Aorta (tissue), 5 donors: ENCODE data around the gene HTR3A. TPM values are rescaled to one million over a fixed set of nuclear protein-coding genes. Genes with fewer than 3 reads are reported as not detected.

ENCODE experiments used
- ATAC-seq: fragments of 200-7000 bp; cut with Tn5 transposase; one replicate; pipeline ENCODE4 v1.9.1; 2022; ENCODE audit warnings: moderate library complexity; ENCODE audit not compliant: low FRiP score
- DNase-seq, 2 donors: peaks; one replicate each; pipeline ENCODE4 v3.0.0-alpha.2; 2020
- H3K27ac ChIP-seq, 2 donors: one replicate each; pipeline ENCODE4 v1.5.1; 2013; ENCODE audit warnings: low read length in 2 of 2, mild to moderate bottlenecking in 2 of 2, moderate library complexity in 2 of 2, control low read depth in 1 of 2, inconsistent platforms in 1 of 2, low read depth in 1 of 2
- H3K27me3 ChIP-seq, 2 donors: one replicate each; pipeline ENCODE4 v1.6.1; 2013; ENCODE audit warnings: control low read depth in 1 of 2, low read length in 1 of 2, mild to moderate bottlenecking in 1 of 2, moderate library complexity in 1 of 2; ENCODE audit not compliant: insufficient read depth in 2 of 2, control insufficient read depth in 1 of 2
- H3K36me3 ChIP-seq, 2 donors: one replicate each; pipeline ENCODE4 v1.6.1; 2013; ENCODE audit warnings: control low read depth in 1 of 2, low read length in 1 of 2, mild to moderate bottlenecking in 1 of 2; ENCODE audit not compliant: insufficient read depth in 2 of 2, control insufficient read depth in 1 of 2
- H3K4me1 ChIP-seq, 2 donors: one replicate each; pipeline ENCODE4 v1.6.1; 2013; ENCODE audit warnings: low read length in 2 of 2, control low read depth in 1 of 2, mild to moderate bottlenecking in 1 of 2, moderate library complexity in 1 of 2; ENCODE audit not compliant: insufficient read depth in 2 of 2, control insufficient read depth in 1 of 2
- H3K4me3 ChIP-seq, 2 donors: one replicate each; pipeline ENCODE4 v1.5.1; 2013; ENCODE audit warnings: low read length in 2 of 2, control low read depth in 1 of 2, mild to moderate bottlenecking in 1 of 2
- H3K9me3 ChIP-seq: one replicate; pipeline ENCODE4 v1.6.1; 2013; ENCODE audit warnings: mild to moderate bottlenecking, low read length; ENCODE audit not compliant: control insufficient read depth
- WGBS, 2 donors: extraction: QIAGEN DNeasy Blood & Tissue Kit; methylation state at CpG; one replicate each; pipeline ENCODE4 v1.1.7; 2013; 5-methylcytosine and 5-hydroxymethylcytosine counted together
- intact Hi-C, 2 donors: fragments of 100-400 bp; cut with DNase I; formaldehyde crosslinking; loops; one replicate each; pipeline versions ENCODE4 v1.14.2 to v1.15.0; 2022
- polyA plus RNA-seq, 2 donors: library from polyadenylated mRNA; stranded (reverse); fragments of 200-250 nt; gene quantifications; one replicate each; pipeline ENCODE4 v1.2.3, GENCODE V29; 2013
- total RNA-seq, 2 donors: library from RNA; stranded (reverse); fragmentation: NEBNext Ultra II Directional; extraction: Animal tissue kit (Norgen Biotek cat#: 25700); gene quantifications; one replicate each; pipeline ENCODE4 v1.2.1, GENCODE V29; 2021
- donor health status: healthy with polysubstance abuse.
- donor health status: Bipolar disorder and iron deficiency.
- donor health status: DM: no; HTN: no; CAD: no.
- donor health status: DM: no; HTN: no; CAD: no.
- donor health status: DM: yes; HTN: yes; CAD: no.

Gene HTR3A
- total and polyA plus RNA-seq, 4 donors: 0.20 TPM; not detected in 3

DNA sequence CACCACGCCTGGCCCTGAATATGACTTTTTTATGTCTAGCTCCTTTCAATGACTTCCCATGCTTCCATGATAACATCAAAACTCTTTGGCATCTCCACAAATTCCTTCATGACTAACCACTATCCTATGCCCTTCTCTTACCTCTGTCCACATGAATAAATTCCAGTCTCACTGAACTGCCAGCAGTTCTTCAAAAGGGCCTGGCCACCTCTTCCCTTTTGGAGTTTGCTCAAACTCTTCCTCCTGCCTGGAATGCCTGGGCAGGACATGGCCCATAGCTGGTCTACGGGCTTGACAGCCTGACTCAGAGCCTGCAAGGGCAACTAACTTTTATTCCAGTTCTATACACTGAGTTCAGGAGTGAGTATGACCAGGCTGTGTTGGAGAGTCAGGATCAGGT lies 42.8 kb downstream of the HTR3A start:
- no peaks in the 10 kb centered on the region for H3K4me1 ChIP-seq
- intact Hi-C loops: no loop called here
- DNase-seq (no peak), ATAC-seq (no peak)
- no peak overlapping the region for H3K4me3 ChIP-seq
- H3K27me3 ChIP-seq: no peaks in the 10 kb centered on the region
- H3K9me3 ChIP-seq: no peaks in the 10 kb centered on the region
- 38 to 44% methylated on average over 2 of the region's 2 CpGs for WGBS, 2 donors
- H3K36me3 ChIP-seq: no peaks in the 10 kb centered on the region
- H3K27ac ChIP-seq: no peak overlapping the region

DNA sequence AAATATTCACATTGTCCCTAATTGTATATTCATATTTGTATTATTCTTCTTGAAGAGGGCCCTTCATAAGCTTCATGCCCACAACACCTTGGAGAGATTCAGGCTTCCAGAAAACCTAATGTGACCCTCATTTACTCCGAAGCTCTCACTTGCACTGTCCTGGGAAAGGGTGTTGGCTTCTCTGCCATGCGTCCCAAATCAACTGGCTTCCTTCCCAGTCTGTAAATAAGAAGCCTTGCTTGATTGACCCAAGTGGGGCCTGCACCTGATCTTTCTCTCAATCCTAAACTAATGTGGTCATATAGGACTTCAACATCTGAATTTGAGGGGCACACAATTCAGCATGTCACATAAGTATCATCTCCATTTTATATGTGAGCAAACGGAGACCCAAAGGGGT lies 44.1 kb downstream of the HTR3A start:
- no peak for ATAC-seq
- Histone ChIP-seq H3K27ac (no peak overlapping the region), H3K36me3 (no peaks in the 10 kb centered on the region), H3K27me3 (no peaks in the 10 kb centered on the region), H3K9me3 (no peaks in the 10 kb centered on the region), H3K4me3 (no peak overlapping the region), H3K4me1 (no peaks in the 10 kb centered on the region)
- intact Hi-C loops: no loop called here
- DNase-seq: no peak
- WGBS, 2 donors: 75 to 80% methylated on average over 3 of the region's 3 CpGs

DNA sequence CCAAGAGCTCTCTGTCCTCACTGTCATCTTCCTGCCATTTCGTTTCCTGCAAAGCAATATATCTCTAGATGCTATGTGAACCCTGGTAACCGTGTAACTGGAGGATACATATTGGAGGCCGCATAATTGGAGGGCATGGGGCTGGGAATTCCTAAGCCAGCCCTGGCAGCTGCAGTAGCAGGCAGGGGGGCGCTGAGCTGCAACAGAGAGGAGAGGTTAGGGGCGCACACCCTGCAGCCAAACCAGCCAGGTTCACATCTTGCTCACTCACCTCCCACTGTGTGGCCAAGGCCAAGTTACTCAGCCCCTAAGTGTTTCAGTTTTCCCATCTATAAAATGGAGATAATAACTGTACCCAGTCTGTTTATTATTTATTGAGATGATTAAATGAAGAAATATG lies 44.7 kb downstream of the HTR3A start:
- WGBS, 2 donors: 92 to 93% methylated on average over 5 of the region's 5 CpGs
- Histone ChIP-seq H3K4me1 (peaks cover 0 to under 1% of the 10 kb centered on the region in 2 donors), H3K36me3 (no peaks in the 10 kb centered on the region), H3K27ac (no peak overlapping the region), H3K9me3 (no peaks in the 10 kb centered on the region), H3K4me3 (no peak overlapping the region), H3K27me3 (no peaks in the 10 kb centered on the region)
- ATAC-seq: no peak
- intact Hi-C loops: no loop called here
- no peak for DNase-seq

DNA sequence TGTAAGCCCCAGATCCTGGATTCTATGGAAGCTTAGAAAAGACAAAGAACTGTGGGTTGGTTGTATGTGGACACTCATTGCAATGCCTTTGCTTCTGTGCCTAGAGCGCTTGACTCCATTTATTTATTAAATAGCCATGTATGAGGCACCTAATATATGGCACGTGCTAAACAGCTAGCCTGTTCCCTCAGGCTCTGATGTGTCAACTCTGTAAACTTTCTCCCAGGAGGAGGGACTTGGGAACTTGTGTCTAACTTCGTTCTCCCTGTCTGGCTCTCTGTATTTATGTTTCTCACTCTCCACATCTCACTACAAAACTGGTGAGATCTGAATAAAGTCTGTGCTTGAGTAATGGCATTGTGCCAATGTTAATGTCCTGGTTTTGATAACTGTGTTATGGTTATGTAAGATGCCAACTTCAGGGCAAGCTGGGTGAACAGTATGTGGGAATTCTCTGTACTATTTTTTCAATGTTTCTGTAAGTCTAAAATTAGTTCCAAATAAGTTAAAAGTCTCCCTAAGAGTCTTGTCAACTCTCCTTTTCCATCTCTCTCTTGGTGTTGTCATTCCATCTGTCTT lies 50.5 kb downstream of the HTR3A start:
- intact Hi-C loops: no loop called here
- Histone ChIP-seq H3K27me3 (no peaks in the 10 kb centered on the region), H3K4me1 (peaks cover 0 to 6% of the 10 kb centered on the region in 2 donors), H3K27ac (no peak overlapping the region), H3K36me3 (no peaks in the 10 kb centered on the region), H3K9me3 (no peaks in the 10 kb centered on the region), H3K4me3 (no peak overlapping the region)
- no peak for DNase-seq
- ATAC-seq: no peak
- WGBS, 2 donors: 3 to 6% methylated on average over 3 of the region's 3 CpGs

DNA sequence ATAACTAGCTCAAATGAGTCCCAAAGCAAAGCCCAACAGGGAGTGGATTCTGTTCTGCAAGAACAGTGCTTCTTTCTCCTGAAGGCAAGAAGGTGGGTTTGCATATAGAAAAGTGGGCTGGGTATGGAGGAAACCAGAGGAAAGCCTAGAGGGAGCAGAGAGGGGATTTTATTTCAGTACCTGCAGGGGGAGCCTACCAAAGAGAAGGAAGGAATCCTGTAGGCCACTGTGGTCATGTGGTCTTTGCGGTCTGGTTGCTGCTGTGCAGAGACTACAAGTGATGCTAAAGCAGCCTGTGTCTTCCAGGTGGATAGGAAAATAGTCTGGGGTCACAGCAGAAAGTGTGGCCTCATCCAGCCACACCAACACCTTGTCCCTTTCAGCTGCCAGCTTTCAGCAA lies 51.4 kb downstream of the HTR3A start:
- H3K27me3 ChIP-seq: no peaks in the 10 kb centered on the region
- H3K27ac ChIP-seq: no peak overlapping the region
- H3K9me3 ChIP-seq: no peaks in the 10 kb centered on the region
- H3K36me3 ChIP-seq: no peaks in the 10 kb centered on the region
- H3K4me3 ChIP-seq: no peak overlapping the region
- ATAC-seq (no peak), DNase-seq (no peak)
- 89% methylated on average over 1 of the region's 1 CpG for WGBS, 2 donors
- intact Hi-C loops: no loop called here
- peaks cover 0 to 6% of the 10 kb centered on the region in 2 donors for H3K4me1 ChIP-seq

DNA sequence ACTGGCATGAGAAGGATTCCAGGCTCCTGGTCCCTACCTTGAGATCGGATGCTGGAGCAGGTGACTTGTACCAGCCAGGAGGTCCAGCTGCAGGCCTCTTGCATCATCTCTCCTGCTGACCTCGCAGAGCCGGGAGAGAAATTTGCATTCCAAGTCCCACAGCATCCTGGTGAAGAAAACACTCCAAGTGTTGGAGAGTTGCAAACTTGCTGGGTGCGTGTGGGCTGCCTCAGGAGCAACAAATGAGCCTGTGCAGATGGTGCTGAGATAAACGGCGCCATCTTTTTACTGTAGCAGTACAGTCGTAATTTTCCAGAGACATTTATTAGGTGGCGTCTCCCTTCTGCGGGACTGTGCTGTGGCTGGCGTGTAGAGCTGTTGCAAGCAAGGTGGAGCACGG lies 52.5 kb downstream of the HTR3A start:
- Histone ChIP-seq H3K27me3 (no peaks in the 10 kb centered on the region), H3K4me3 (no peak overlapping the region), H3K4me1 (peaks cover 0 to 6% of the 10 kb centered on the region in 2 donors), H3K27ac (no peak overlapping the region), H3K9me3 (no peaks in the 10 kb centered on the region), H3K36me3 (no peaks in the 10 kb centered on the region)
- no peak for ATAC-seq
- intact Hi-C loops: no loop called here
- WGBS, 2 donors: 86 to 89% methylated on average over 11 of the region's 11 CpGs
- no peak for DNase-seq

DNA sequence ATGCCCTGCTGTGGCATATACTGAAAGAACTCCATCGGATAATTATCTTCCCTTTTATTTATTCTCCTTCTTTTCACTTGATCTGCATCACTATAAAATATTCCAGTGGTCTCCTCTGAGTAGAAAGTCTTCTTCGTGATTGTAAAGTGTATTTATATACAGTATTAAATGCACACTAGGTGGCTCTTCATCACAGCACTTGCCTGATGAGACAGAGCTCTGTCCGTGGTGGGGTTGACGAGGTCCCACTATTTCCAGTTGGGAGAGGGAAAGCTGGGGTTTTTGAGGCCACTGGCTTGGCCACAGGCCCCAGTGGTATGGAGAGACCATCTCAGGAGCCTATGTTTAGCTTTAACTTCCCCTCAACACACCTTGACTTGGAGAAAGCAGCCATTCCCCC lies 53.0 kb downstream of the HTR3A start:
- Histone ChIP-seq H3K9me3 (no peaks in the 10 kb centered on the region), H3K36me3 (no peaks in the 10 kb centered on the region), H3K27me3 (no peaks in the 10 kb centered on the region), H3K4me1 (peaks cover 0 to 6% of the 10 kb centered on the region in 2 donors), H3K4me3 (no peak overlapping the region), H3K27ac (no peak overlapping the region)
- intact Hi-C loops: no loop called here
- 70 to 75% methylated on average over 4 of the region's 4 CpGs for WGBS, 2 donors
- ATAC-seq (no peak), DNase-seq (no peak)

DNA sequence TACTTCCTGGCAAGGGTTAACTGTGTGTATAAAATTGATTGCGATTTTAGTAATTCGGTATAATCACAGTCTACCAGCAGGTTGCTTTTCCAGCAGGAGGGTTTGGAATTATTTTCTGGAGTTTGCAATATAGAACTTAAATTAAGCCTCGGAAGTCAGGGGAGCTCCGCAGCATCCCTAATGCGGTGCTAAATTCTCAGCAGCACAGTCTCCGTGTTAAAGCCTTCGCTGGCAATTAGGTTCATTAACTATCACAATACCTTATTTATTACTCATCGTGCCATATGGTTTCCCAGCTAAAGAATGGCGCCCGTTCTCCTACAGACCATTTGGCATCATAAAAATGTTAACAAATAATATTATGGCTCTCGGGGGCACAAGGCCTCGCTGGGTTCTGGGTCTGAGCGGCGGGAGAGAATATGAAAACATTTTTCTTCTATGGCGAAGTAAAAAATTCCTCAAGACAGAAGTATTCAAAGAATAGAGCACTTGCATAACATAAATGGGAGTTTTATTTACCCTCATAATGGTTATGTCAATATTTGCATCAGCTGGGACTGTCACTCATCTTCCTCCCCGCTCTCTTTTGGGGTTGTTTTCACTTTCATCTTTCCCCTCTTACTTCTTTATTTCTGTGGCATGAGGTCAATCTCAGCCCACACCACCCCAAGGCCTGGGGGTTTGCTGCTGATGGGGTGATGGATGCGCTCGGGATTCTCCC lies 56.5 kb downstream of the HTR3A start:
- no peak for DNase-seq
- no peaks in the 10 kb centered on the region for H3K4me1 ChIP-seq
- H3K36me3 ChIP-seq: no peaks in the 10 kb centered on the region
- ATAC-seq: no peak
- no peak overlapping the region for H3K27ac ChIP-seq
- H3K27me3 ChIP-seq: no peaks in the 10 kb centered on the region
- 90 to 93% methylated on average over 18 of the region's 18 CpGs for WGBS, 2 donors
- intact Hi-C loops: no loop called here
- H3K9me3 ChIP-seq: no peaks in the 10 kb centered on the region
- no peak overlapping the region for H3K4me3 ChIP-seq

DNA sequence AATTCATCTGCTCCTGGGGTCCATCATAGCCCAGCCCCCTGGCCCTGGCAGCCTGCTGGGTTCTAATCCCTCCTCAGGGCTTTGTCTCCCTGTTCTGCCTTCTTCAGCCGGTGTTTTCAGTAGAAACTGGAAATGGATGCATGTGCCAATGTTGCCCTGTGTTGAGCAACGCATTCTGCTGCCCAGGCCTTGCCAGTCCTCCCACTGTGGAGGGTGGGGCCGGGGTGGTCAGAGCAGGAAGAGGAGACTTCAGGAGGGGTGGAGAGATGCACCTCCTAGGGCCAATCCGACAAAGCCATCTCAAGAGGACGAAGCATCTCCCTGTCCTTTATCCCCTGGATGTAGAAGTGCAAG lies 57.0 kb downstream of the HTR3A start:
- 65 to 66% methylated on average over 5 of the region's 5 CpGs for WGBS, 2 donors
- DNase-seq (no peak), ATAC-seq (no peak)
- intact Hi-C loops: no loop called here
- no peak overlapping the region for H3K4me3 ChIP-seq
- no peaks in the 10 kb centered on the region for H3K9me3 ChIP-seq
- no peaks in the 10 kb centered on the region for H3K4me1 ChIP-seq
- H3K27me3 ChIP-seq: no peaks in the 10 kb centered on the region
- no peaks in the 10 kb centered on the region for H3K36me3 ChIP-seq
- no peak overlapping the region for H3K27ac ChIP-seq
